Rectal smooth muscle tissue (tissue), 1 donor: ENCODE results near the gene TRIM7.

Source experiments
- H3K27ac ChIP-seq: one replicate; pipeline ENCODE4 v1.7.0; 2013; ENCODE audit warnings: low read depth, low read length, inconsistent platforms
- H3K27me3 ChIP-seq: one replicate; pipeline ENCODE4 v1.7.0; 2013; ENCODE audit warnings: low read length; ENCODE audit not compliant: control insufficient read depth, insufficient read depth
- H3K36me3 ChIP-seq: one replicate; pipeline ENCODE4 v1.7.0; 2013; ENCODE audit warnings: low read length; ENCODE audit not compliant: control insufficient read depth, insufficient read depth
- H3K4me1 ChIP-seq: one replicate; pipeline ENCODE4 v1.7.0; 2013; ENCODE audit warnings: low read length; ENCODE audit not compliant: control insufficient read depth, insufficient read depth
- H3K4me3 ChIP-seq: one replicate; pipeline ENCODE4 v1.7.0; 2013; ENCODE audit warnings: low read length
- H3K9ac ChIP-seq: one replicate; pipeline ENCODE4 v1.7.0; 2013; ENCODE audit warnings: low read length

TRIM7 gene

GRCh38 chr5:181191526-181192336, 13.3 kb downstream of the TRIM7 start:
- peaks cover 5% of the 10 kb centered on the region for H3K4me1 ChIP-seq

GRCh38 chr5:181190711-181191525, 14.1 kb downstream of the TRIM7 start:
- no peaks in the 10 kb centered on the region for H3K36me3 ChIP-seq
- peak overlapping the region; percentile 95 for H3K4me3 ChIP-seq
- peak overlapping the region; percentile 47 for H3K27ac ChIP-seq
- no peaks in the 10 kb centered on the region for H3K27me3 ChIP-seq
- peak overlapping the region; percentile 4 for H3K9ac ChIP-seq
- peaks cover 5% of the 10 kb centered on the region for H3K4me1 ChIP-seq

More at GRCh38 chr5:181191526-181192336, 13.3 kb downstream of the TRIM7 start:
- H3K27me3 ChIP-seq: no peaks in the 10 kb centered on the region
- H3K4me3 ChIP-seq: peak overlapping the region; percentile 95
- H3K27ac ChIP-seq: peak overlapping the region; percentile 85
- H3K9ac ChIP-seq: peak overlapping the region; percentile 64
- H3K36me3 ChIP-seq: no peaks in the 10 kb centered on the region

- no peaks in the 10 kb centered on the region for H3K27me3 ChIP-seq
Measured at GRCh38 chr5:181189962-181190710, 14.9 kb downstream of the TRIM7 start.

GRCh38 chr5:181189363-181189961, 15.5 kb downstream of the TRIM7 start:
- Histone ChIP-seq H3K9ac (peak overlapping the region; percentile 13), H3K36me3 (no peaks in the 10 kb centered on the region), H3K27ac (peak overlapping the region; percentile 49), H3K27me3 (no peaks in the 10 kb centered on the region), H3K4me1 (peaks cover 5% of the 10 kb centered on the region), H3K4me3 (peak overlapping the region; percentile 95)

More at GRCh38 chr5:181189962-181190710, 14.9 kb downstream of the TRIM7 start:
- Histone ChIP-seq H3K4me3 (peak overlapping the region; percentile 95), H3K9ac (peak overlapping the region; percentile 17), H3K4me1 (peaks cover 5% of the 10 kb centered on the region), H3K27ac (no peak overlapping the region), H3K36me3 (no peaks in the 10 kb centered on the region)

- H3K27ac ChIP-seq: peak overlapping the region; percentile 62
- H3K4me3 ChIP-seq: peak overlapping the region; percentile 95
- peaks cover 5% of the 10 kb centered on the region for H3K4me1 ChIP-seq
- H3K9ac ChIP-seq: peak overlapping the region; percentile 13
- no peaks in the 10 kb centered on the region for H3K36me3 ChIP-seq
- H3K27me3 ChIP-seq: no peaks in the 10 kb centered on the region
Measured at GRCh38 chr5:181188700-181189362, 16.2 kb downstream of the TRIM7 start.

- H3K27me3 ChIP-seq: no peaks in the 10 kb centered on the region
- peaks cover 4% of the 10 kb centered on the region for H3K4me1 ChIP-seq
- H3K9ac ChIP-seq: no peak overlapping the region
- peak overlapping the region; percentile 49 for H3K4me3 ChIP-seq
- H3K36me3 ChIP-seq: no peaks in the 10 kb centered on the region
- no peak overlapping the region for H3K27ac ChIP-seq
Measured at GRCh38 chr5:181187500-181188213, 17.3 kb downstream of the TRIM7 start.

- Histone ChIP-seq H3K27ac (no peak overlapping the region), H3K4me3 (no peak overlapping the region)
Measured at GRCh38 chr5:181186986-181187499, 18.0 kb downstream of the TRIM7 start.

GRCh38 chr5:181186022-181186421, 19.0 kb downstream of the TRIM7 start:
- no peaks in the 10 kb centered on the region for H3K27me3 ChIP-seq
- H3K9ac ChIP-seq: no peak overlapping the region
- H3K27ac ChIP-seq: no peak overlapping the region
- H3K36me3 ChIP-seq: no peaks in the 10 kb centered on the region
- no peaks in the 10 kb centered on the region for H3K4me1 ChIP-seq
- no peak overlapping the region for H3K4me3 ChIP-seq

More at GRCh38 chr5:181186986-181187499, 18.0 kb downstream of the TRIM7 start:
- Histone ChIP-seq H3K27me3 (no peaks in the 10 kb centered on the region), H3K9ac (no peak overlapping the region), H3K4me1 (no peaks in the 10 kb centered on the region), H3K36me3 (no peaks in the 10 kb centered on the region)

GRCh38 chr5:181185560-181185959, 19.4 kb downstream of the TRIM7 start:
- Histone ChIP-seq H3K27me3 (no peaks in the 10 kb centered on the region), H3K36me3 (no peaks in the 10 kb centered on the region), H3K27ac (no peak overlapping the region), H3K9ac (no peak overlapping the region), H3K4me3 (no peak overlapping the region), H3K4me1 (no peaks in the 10 kb centered on the region)

- H3K4me3 ChIP-seq: no peak overlapping the region
- H3K27me3 ChIP-seq: no peaks in the 10 kb centered on the region
- H3K27ac ChIP-seq: no peak overlapping the region
- H3K4me1 ChIP-seq: no peaks in the 10 kb centered on the region
- no peaks in the 10 kb centered on the region for H3K36me3 ChIP-seq
- no peak overlapping the region for H3K9ac ChIP-seq
Measured at GRCh38 chr5:181184845-181185216, 20.2 kb downstream of the TRIM7 start.

GRCh38 chr5:181182651-181183050, 22.3 kb downstream of the TRIM7 start:
- Histone ChIP-seq H3K27me3 (no peaks in the 10 kb centered on the region), H3K4me1 (no peaks in the 10 kb centered on the region), H3K27ac (no peak overlapping the region), H3K9ac (no peak overlapping the region), H3K36me3 (no peaks in the 10 kb centered on the region), H3K4me3 (no peak overlapping the region)
